ENCODE measurements around the gene PSORS1C1. TPM values are rescaled to one million over a fixed set of nuclear protein-coding genes. Genes with fewer than 3 reads are reported as not detected.

The PSORS1C1 gene
- total and polyA plus RNA-seq, 2 donors (not counting 1 experiment from before 2014, with no cell fraction given), result 0.40 to 0.66 TPM

DNA sequence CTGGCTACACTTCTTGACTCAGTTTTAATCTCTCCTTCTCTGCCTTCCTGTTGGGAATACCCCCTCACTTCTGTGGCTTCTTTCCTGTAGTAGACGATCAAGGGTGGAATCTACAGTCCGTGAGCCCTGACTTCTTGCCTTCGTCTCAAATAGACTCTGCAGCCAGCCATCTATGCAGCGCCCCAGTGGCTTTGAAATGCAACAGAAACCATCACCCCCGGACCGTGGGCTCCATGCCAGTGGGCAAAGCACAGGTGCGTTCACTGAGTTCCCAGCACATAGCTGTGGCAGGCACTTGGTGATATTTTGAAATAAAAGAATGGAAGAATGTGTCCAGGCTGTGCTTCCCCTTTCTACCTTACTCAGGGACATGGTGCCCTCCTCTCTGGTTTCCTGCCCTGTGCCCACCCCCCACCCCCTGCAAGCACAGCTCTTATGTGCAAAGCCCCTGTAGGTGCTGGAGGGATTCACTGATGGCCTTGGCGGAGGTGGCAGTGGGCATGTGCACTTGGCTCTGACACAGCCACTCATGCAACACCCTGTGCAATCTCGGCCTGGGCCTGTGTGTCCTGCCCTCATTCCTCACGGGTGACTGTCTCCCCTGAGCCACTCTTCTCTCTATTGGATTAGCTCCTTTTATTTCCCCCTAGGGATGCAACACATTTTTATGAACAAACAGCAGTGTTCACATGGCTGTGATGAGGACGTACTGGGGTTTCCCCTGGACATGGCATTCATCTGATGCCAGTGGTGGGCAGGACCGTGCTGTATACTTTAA lies 11.2 kb downstream of the PSORS1C1 start:
- Histone ChIP-seq H3K9me3 (ENCODE audit: control insufficient read depth, insufficient read depth, low read depth, low read length) (no peaks in the 10 kb centered on the region), H3K27ac (ENCODE audit: insufficient read depth, low read length) (no peak overlapping the region), H3K27me3 (ENCODE audit: control insufficient read depth, insufficient read depth, low read length) (peaks cover 9% of the 10 kb centered on the region), H3K9ac (ENCODE audit: insufficient read depth, low read length) (no peak overlapping the region), H3K4me1 (ENCODE audit: control insufficient read depth, extremely low read depth, insufficient read depth, low read length) (peaks cover 13% of the 10 kb centered on the region), H3K79me2 (ENCODE audit: control insufficient read depth, insufficient read depth, low read length) (no peaks in the 10 kb centered on the region), H4K20me1 (ENCODE audit: control insufficient read depth, extremely low read depth, insufficient read depth, low read length) (no peaks in the 10 kb centered on the region), H3K4me2 (ENCODE audit: extremely low read depth, insufficient read depth, low read length) (no peak overlapping the region), H3K4me3 (replicated peaks in 1 of 4; ENCODE audit: control extremely low read depth in 1 of 4, insufficient read depth in 1 of 4, low read depth in 3 of 4, low read length in 4 of 4) (no peak overlapping the region), H2AFZ (ENCODE audit: low read length) (no peak overlapping the region), H3K36me3 (ENCODE audit: control insufficient read depth, insufficient read depth, low read length) (no peaks in the 10 kb centered on the region)
- peak in 1 of 2 donors; percentile 45 for DNase-seq (ENCODE audit: low read depth in 2 of 2)
- TF ChIP-seq, protein P1, sequence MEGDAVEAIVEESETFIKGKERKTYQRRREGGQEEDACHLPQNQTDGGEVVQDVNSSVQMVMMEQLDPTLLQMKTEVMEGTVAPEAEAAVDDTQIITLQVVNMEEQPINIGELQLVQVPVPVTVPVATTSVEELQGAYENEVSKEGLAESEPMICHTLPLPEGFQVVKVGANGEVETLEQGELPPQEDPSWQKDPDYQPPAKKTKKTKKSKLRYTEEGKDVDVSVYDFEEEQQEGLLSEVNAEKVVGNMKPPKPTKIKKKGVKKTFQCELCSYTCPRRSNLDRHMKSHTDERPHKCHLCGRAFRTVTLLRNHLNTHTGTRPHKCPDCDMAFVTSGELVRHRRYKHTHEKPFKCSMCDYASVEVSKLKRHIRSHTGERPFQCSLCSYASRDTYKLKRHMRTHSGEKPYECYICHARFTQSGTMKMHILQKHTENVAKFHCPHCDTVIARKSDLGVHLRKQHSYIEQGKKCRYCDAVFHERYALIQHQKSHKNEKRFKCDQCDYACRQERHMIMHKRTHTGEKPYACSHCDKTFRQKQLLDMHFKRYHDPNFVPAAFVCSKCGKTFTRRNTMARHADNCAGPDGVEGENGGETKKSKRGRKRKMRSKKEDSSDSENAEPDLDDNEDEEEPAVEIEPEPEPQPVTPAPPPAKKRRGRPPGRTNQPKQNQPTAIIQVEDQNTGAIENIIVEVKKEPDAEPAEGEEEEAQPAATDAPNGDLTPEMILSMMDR (conservative IDR thresholded peaks at IDR 0.05 in 1 of 2, IDR thresholded peaks at IDR 0.05 in 1 of 2; ENCODE audit: low read depth in 1 of 2, low read length in 2 of 2), result no peak
- no peak for TF ChIP-seq EZH2 (IDR thresholded peaks at IDR 0.05; ENCODE audit: low read length, missing control alignments)

DNA sequence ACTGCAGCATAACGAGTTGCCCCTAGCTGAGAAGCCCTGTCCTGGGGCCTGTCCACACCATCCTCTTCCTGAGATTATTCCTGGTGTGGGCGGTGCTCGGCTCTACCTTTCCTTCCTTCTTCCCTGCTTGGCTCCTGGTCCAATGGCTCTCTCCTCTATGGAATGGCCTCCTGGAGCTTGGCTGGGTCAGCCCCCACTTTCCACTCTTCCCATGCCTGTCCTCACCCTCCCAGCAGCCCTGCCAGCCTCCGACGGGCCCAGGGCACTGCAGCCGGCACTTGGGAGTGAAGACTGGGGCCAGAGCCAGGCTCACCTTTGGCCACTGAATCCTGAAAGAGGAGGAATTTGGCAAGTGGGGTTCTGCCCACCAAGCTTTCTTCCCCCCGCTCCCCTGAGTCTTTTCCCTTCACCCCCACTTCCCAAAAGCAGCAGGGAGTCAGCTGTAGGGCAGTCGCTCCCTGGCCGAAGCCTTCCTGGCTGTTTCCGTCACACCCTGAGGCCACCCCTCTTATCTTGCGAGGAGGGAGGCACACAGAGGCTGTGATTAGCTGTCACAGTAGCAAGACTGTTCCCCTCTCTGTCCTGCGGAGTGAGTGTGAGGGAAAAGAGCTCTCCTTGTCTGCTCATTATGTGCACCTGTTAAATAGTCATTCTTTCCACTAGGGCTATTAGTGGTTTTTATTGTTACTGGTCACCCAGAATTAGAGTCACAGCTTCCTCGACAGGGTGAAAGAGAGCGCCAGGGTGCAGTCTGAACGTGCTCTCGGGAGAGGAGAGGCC lies 12.0 kb downstream of the PSORS1C1 start:
- peaks cover 13% of the 10 kb centered on the region for H3K4me1 ChIP-seq (ENCODE audit: control insufficient read depth, extremely low read depth, insufficient read depth, low read length)
- H3K79me2 ChIP-seq (ENCODE audit: control insufficient read depth, insufficient read depth, low read length), result no peaks in the 10 kb centered on the region
- H3K36me3 ChIP-seq (ENCODE audit: control insufficient read depth, insufficient read depth, low read length), result no peaks in the 10 kb centered on the region
- H4K20me1 ChIP-seq (ENCODE audit: control insufficient read depth, extremely low read depth, insufficient read depth, low read length), result no peaks in the 10 kb centered on the region
- H3K4me2 ChIP-seq (ENCODE audit: extremely low read depth, insufficient read depth, low read length), result no peak overlapping the region
- no peak overlapping the region for H3K9ac ChIP-seq (ENCODE audit: insufficient read depth, low read length)
- no peak for DNase-seq (ENCODE audit: low read depth in 2 of 2)
- H2AFZ ChIP-seq (ENCODE audit: low read length), result no peak overlapping the region
- no peak overlapping the region for H3K4me3 ChIP-seq (replicated peaks in 1 of 4; ENCODE audit: control extremely low read depth in 1 of 4, insufficient read depth in 1 of 4, low read depth in 3 of 4, low read length in 4 of 4)
- peaks cover 9% of the 10 kb centered on the region for H3K27me3 ChIP-seq (ENCODE audit: control insufficient read depth, insufficient read depth, low read length)
- H3K27ac ChIP-seq (ENCODE audit: insufficient read depth, low read length), result no peak overlapping the region
- TF ChIP-seq EZH2 (IDR thresholded peaks at IDR 0.05; ENCODE audit: low read length, missing control alignments), result no peak
- TF ChIP-seq, protein P1 (conservative IDR thresholded peaks at IDR 0.05 in 1 of 2, IDR thresholded peaks at IDR 0.05 in 1 of 2; ENCODE audit: low read depth in 1 of 2, low read length in 2 of 2), result no peak
- H3K9me3 ChIP-seq (ENCODE audit: control insufficient read depth, insufficient read depth, low read depth, low read length), result no peaks in the 10 kb centered on the region

DNA sequence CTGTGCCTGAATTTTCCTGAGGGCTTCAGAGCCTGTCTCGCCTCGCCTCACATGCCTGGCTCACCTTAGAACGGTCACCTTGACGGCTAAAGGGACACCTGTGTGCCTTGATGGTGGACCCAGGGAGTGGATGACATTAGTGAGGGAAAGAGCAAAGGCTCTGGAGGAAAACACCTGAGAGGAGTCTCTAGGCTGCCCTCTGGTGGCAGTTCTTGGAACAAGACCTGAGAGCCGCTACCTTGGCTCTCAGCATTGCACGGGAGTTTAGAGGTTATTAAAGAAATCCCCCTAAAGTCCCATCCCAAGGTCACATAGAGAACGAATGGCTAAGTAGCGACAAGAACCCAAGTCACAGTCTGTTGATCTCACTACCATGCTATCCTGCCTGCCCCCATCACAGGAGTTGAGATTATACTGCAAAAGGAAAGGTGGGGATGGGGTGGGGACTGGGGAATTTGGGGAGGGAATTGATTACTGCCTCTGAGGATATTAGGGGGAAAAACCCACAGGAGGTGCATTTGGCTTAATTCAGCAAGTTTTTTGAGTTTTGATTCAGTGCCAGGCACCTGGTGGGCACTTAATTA lies 13.6 kb downstream of the PSORS1C1 start:
- Histone ChIP-seq H3K4me3 (replicated peaks in 1 of 4; ENCODE audit: control extremely low read depth in 1 of 4, insufficient read depth in 1 of 4, low read depth in 3 of 4, low read length in 4 of 4) (no peak overlapping the region), H2AFZ (ENCODE audit: low read length) (no peak overlapping the region), H3K9ac (ENCODE audit: insufficient read depth, low read length) (no peak overlapping the region), H3K4me1 (ENCODE audit: control insufficient read depth, extremely low read depth, insufficient read depth, low read length) (peaks cover 3% of the 10 kb centered on the region), H3K27me3 (ENCODE audit: control insufficient read depth, insufficient read depth, low read length) (peaks cover 9% of the 10 kb centered on the region), H3K79me2 (ENCODE audit: control insufficient read depth, insufficient read depth, low read length) (no peaks in the 10 kb centered on the region), H4K20me1 (ENCODE audit: control insufficient read depth, extremely low read depth, insufficient read depth, low read length) (no peaks in the 10 kb centered on the region), H3K36me3 (ENCODE audit: control insufficient read depth, insufficient read depth, low read length) (no peaks in the 10 kb centered on the region), H3K9me3 (ENCODE audit: control insufficient read depth, insufficient read depth, low read depth, low read length) (no peaks in the 10 kb centered on the region), H3K4me2 (ENCODE audit: extremely low read depth, insufficient read depth, low read length) (no peak overlapping the region), H3K27ac (ENCODE audit: insufficient read depth, low read length) (no peak overlapping the region)
- DNase-seq (ENCODE audit: low read depth in 2 of 2), result peak in 1 of 2 donors; percentile 30
- TF ChIP-seq EZH2 (IDR thresholded peaks at IDR 0.05; ENCODE audit: low read length, missing control alignments), result no peak
- TF ChIP-seq, protein P1 (conservative IDR thresholded peaks at IDR 0.05 in 1 of 2, IDR thresholded peaks at IDR 0.05 in 1 of 2; ENCODE audit: low read depth in 1 of 2, low read length in 2 of 2), result peak; percentile 80 to 91
